KOPT-K1 (cell line): ENCODE measurements around the gene PMM2.

Experiments used
- H3K27ac ChIP-seq: fragments of 200-600 bp; sonication (generic); 2 replicates; pipeline ENCODE4 v1.5.1; 2016; ENCODE audit warnings: antibody characterized with exemption, mild to moderate bottlenecking, low read depth, low read length; ENCODE audit not compliant: poor library complexity, severe bottlenecking
- H3K36me3 ChIP-seq: fragments of 200-600 bp; sonication (generic); 2 replicates; pipeline ENCODE4 v1.5.1; 2017; ENCODE audit warnings: antibody characterized with exemption, mild to moderate bottlenecking, low read length, moderate library complexity; ENCODE audit not compliant: insufficient read depth
- H3K9me3 ChIP-seq: fragments of 200-600 bp; sonication (generic); 2 replicates; pipeline ENCODE4 v1.5.1; 2017; ENCODE audit warnings: antibody characterized with exemption, low read length, mild to moderate bottlenecking; ENCODE audit not compliant: insufficient read depth, poor library complexity, severe bottlenecking

Gene PMM2

DNA sequence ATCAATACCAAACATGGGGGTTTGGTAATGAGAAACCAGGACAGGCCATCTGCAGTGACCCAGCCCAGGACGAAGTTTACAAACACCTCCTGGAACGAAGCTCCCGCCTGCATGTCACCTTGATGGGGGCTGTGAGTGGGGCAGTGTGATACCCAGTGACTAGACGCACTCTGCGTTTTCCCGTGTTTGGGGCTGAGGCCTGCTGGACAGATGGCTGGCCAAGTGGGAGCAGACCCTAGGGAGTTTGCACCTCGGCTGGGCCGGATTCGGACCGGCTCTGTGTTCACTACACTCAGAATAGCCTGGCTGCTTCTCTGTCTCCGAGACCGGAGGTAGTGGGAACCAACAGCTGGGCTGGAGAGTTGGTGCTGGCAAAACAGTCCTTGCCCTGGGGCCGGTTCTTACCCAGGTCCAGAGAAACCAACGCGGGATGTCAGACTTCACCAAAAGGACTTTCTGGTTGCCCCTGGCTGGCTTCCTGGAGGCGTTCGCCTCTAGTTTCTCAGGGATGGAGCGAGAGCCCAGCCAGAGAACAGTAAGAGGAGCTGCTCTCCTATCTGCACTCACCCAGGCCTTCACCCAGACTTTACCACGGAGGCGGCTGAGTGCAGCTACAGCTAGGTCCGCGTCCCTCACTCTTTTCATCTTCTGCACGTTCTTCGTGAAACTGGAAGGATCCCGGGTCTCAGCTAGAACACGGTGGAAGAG is 50.7 kb downstream of the PMM2 start:
- H3K27ac ChIP-seq, result no peak overlapping the region
- peaks cover 83% of the 10 kb centered on the region for H3K36me3 ChIP-seq
- no peaks in the 10 kb centered on the region for H3K9me3 ChIP-seq

DNA sequence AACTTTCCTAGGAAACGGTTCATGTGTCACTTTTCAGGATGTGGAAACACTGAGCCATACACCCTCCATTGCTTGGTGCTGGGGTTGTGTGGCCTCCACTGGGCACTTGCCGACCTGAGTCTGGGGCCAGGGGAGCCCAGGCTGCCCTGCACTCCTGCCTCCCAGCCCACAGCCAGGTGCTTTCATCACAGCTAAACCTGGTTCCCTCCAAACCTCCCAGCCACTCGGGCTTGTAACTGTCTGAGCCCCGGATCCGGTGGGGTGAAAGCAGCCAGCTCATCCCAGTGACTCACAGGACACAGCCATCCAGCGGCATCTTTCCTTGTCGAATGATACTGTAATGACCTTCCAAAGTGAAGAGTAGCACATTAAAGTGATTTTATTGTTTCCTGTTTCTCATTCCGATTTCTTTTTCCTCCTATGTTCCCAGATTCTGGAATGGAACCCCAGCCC is 51.3 kb downstream of the PMM2 start:
- H3K36me3 ChIP-seq, result peaks cover 89% of the 10 kb centered on the region
- no peaks in the 10 kb centered on the region for H3K9me3 ChIP-seq
- H3K27ac ChIP-seq, result no peak overlapping the region

- peaks cover 95% of the 10 kb centered on the region for H3K36me3 ChIP-seq
- H3K9me3 ChIP-seq, result no peaks in the 10 kb centered on the region
- peak overlapping the region; percentile 52 for H3K27ac ChIP-seq
These were observed 51.9 kb downstream of the PMM2 start for GRCh38 chr16:8849411-8850011.

GRCh38 chr16:8850279-8850885 is 52.7 kb downstream of the PMM2 start:
- no peaks in the 10 kb centered on the region for H3K9me3 ChIP-seq
- peak overlapping the region; percentile 52 for H3K27ac ChIP-seq
- peaks cover 100% of the 10 kb centered on the region for H3K36me3 ChIP-seq

DNA sequence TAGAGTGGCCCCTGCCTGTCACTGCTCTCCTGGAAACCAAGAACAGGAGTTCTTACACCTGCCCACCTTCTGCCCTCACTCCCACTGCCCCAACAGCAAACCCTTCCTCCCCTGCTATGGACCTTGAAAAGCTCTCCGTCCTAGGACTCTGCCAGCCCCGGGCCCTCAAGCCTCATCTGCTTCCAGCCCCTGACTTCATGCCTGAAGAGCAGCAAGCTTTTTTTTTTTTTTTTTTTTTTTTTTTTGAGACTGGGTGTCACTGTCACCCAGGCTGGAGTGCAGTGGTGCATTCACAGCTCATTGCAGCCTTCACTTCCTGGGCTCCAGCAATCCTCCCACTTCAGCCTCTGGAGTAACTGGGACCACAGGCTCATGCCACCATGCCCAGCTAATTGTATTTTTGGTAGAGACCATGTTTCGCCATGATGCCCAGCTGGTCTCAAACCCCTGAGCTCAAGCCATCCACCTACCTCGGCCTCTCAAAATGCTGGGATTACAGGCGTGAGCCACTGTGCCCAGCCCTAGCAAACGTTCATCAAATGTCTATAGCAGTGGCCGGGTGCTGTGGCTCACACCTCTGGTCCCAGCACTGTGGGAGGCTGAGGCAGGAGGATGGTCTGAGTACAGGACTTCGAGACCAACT is 54.2 kb downstream of the PMM2 start:
- H3K36me3 ChIP-seq, result peaks cover 100% of the 10 kb centered on the region

GRCh38 chr16:8852534-8852933 is 54.9 kb downstream of the PMM2 start:
- H3K27ac ChIP-seq, result no peak overlapping the region
- H3K36me3 ChIP-seq, result peaks cover 99% of the 10 kb centered on the region
- H3K9me3 ChIP-seq, result no peaks in the 10 kb centered on the region

More for the DNA sequence above, 54.2 kb downstream of the PMM2 start:
- Histone ChIP-seq H3K27ac (no peak overlapping the region), H3K9me3 (no peaks in the 10 kb centered on the region)

- Histone ChIP-seq H3K9me3 (no peaks in the 10 kb centered on the region), H3K36me3 (peaks cover 99% of the 10 kb centered on the region), H3K27ac (no peak overlapping the region)
These were observed 55.5 kb downstream of the PMM2 start for GRCh38 chr16:8853150-8853549.

DNA sequence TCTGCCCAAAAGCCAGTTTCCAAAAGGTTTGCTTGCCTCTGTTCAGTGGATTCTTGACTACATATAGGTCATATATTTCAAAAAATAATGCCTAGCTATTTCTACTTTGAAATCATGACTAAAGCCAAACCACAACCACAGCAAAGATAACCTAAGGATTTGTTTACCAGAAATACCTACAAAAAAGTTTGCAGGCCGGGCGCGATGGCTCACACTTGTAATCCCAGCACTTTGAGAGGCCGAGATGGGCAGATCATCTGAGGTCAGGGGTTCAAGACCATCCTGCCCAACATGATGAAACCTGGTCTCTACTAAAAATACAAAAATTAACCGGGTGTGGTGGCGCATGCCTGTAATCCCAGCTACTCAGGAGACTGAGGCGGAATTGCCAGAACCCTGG is 56.0 kb downstream of the PMM2 start:
- peaks cover 99% of the 10 kb centered on the region for H3K36me3 ChIP-seq
- H3K9me3 ChIP-seq, result no peaks in the 10 kb centered on the region
- no peak overlapping the region for H3K27ac ChIP-seq

DNA sequence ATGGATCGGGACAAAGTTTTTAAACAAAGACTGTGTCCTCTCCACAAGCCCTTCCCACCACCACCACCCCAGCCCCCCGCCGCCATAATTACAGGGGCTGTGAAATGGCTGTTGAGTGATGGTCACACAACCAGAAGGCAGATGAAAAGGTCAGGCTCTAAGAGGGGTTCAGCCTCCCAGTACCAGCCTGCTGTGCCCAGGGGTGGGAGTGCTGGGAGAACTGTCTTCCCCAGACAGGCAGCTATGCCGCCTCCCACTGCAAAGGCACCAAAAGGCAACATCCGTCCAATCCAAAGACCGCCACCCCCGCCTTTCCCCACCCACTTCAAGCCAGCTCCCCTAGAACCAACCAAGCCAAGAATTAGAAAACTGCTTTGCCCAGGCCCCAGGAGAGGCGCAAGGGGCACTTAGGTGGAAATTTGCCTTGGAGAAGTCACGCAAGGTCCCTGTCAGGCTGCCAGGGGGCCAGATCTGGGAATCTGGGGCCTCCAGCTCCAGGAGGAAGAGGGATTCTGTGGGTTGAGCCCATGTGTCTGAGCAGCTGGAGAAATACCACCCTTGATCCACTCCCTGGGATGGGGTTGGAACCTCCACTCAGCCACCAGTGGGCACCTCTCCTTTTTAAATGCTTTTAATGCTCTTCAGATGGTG is 56.8 kb downstream of the PMM2 start:
- Histone ChIP-seq H3K27ac (no peak overlapping the region), H3K9me3 (no peaks in the 10 kb centered on the region), H3K36me3 (peaks cover 99% of the 10 kb centered on the region)

- Histone ChIP-seq H3K36me3 (peaks cover 99% of the 10 kb centered on the region), H3K27ac (peak overlapping the region; percentile 3), H3K9me3 (no peaks in the 10 kb centered on the region)
These were observed 57.6 kb downstream of the PMM2 start for GRCh38 chr16:8855051-8855786.

DNA sequence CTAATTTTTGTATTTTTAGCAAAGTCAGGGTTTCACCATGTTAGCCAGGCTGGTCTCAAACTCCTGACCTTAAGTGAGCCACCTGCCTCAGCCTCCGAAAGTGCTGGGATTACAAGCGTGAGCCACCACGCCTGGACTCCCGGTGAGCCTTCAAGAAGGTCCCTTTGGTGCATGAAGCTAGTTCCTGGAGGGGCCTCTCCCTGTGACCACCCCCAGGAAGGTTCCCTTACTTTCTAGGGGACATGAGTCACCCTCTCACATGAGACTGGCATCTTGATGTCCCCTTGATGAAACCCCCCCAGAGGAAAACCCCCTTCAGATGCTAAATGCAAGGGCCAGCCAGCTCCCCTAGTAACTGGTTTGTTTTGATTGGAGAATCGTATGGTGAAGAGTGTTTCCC is 58.3 kb downstream of the PMM2 start:
- H3K27ac ChIP-seq, result no peak overlapping the region
- H3K9me3 ChIP-seq, result no peaks in the 10 kb centered on the region
- peaks cover 97% of the 10 kb centered on the region for H3K36me3 ChIP-seq

DNA sequence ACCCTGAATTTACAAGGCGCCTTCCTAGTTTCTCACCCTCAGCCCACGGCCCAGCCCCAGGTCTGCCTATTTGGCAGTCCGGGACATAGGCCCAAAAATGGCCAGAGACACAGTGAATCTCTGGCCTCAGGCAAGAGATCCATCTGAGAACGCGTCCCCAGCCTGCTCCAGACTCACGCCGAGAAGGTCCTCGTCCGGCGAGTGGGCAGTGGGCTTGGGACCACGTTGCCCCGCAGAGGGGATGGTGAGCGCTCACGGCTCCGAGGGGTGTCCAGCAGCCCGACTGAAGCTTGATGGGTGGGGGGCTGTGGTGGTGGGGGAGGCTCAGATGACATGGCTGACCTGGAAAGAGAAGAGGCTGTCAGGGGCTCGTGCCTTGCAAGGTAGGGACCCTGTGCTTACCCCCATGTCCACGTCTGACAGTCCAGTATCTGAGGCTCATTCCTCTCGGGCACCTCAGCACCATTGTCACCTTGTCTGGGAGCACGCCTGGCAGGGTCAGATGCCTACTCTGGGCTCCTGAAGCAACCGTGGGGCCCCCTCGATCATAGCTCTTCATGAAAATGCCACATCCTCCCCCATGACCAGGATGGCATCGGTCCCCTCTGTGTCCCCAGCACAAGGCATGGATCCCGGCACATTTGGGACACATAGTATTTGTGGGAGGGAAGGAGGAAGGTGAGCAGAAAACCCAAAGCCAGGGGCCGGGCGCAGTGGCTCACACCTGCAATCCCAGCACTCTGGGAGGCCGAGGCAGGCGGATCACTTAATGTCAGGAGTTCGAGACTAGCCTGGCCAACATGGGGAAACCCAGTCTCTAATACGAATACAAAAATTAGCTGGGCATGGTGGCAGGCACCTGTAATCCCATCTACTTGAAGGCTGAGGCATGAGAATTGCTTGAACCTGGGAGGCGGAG is 61.6 kb downstream of the PMM2 start:
- Histone ChIP-seq H3K36me3 (peaks cover 94% of the 10 kb centered on the region), H3K9me3 (no peaks in the 10 kb centered on the region), H3K27ac (no peak overlapping the region)

GRCh38 chr16:8859913-8860881 is 62.6 kb downstream of the PMM2 start:
- Histone ChIP-seq H3K9me3 (no peaks in the 10 kb centered on the region), H3K36me3 (peaks cover 94% of the 10 kb centered on the region), H3K27ac (no peak overlapping the region)
